Measurements from ENCODE around the gene CST9L.

- TF ChIP-seq, protein P1, sequence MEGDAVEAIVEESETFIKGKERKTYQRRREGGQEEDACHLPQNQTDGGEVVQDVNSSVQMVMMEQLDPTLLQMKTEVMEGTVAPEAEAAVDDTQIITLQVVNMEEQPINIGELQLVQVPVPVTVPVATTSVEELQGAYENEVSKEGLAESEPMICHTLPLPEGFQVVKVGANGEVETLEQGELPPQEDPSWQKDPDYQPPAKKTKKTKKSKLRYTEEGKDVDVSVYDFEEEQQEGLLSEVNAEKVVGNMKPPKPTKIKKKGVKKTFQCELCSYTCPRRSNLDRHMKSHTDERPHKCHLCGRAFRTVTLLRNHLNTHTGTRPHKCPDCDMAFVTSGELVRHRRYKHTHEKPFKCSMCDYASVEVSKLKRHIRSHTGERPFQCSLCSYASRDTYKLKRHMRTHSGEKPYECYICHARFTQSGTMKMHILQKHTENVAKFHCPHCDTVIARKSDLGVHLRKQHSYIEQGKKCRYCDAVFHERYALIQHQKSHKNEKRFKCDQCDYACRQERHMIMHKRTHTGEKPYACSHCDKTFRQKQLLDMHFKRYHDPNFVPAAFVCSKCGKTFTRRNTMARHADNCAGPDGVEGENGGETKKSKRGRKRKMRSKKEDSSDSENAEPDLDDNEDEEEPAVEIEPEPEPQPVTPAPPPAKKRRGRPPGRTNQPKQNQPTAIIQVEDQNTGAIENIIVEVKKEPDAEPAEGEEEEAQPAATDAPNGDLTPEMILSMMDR (IDR thresholded peaks at IDR 0.05), result no peak
- TF ChIP-seq POLR2A (IDR thresholded peaks at IDR 0.05) (no peak), POLR2AphosphoS5 (IDR thresholded peaks at IDR 0.05) (no peak)
These were observed 18.6 kb upstream of the CST9L start for GRCh38 chr20:23586735-23587525.
